ENCODE measurements around the gene SLC6A11.

- TF ChIP-seq CTCF (IDR thresholded peaks at IDR 0.05; ENCODE audit: extremely low read depth in 1 of 2, insufficient read depth in 1 of 2, low read depth in 1 of 2, low read length in 2 of 2), result no peak
- no peak for TF ChIP-seq EZH2 (IDR thresholded peaks at IDR 0.05; ENCODE audit: borderline replicate concordance, low read depth, low read length, severe bottlenecking)
- TF ChIP-seq MAX (IDR thresholded peaks at IDR 0.05; ENCODE audit: insufficient read depth, insufficient read length), result no peak
Observed at GRCh38 chr3:10948326-10948725, 132.3 kb downstream of the SLC6A11 start.
